ENCODE measurements around the gene ONECUT3.

ONECUT3 gene

DNA sequence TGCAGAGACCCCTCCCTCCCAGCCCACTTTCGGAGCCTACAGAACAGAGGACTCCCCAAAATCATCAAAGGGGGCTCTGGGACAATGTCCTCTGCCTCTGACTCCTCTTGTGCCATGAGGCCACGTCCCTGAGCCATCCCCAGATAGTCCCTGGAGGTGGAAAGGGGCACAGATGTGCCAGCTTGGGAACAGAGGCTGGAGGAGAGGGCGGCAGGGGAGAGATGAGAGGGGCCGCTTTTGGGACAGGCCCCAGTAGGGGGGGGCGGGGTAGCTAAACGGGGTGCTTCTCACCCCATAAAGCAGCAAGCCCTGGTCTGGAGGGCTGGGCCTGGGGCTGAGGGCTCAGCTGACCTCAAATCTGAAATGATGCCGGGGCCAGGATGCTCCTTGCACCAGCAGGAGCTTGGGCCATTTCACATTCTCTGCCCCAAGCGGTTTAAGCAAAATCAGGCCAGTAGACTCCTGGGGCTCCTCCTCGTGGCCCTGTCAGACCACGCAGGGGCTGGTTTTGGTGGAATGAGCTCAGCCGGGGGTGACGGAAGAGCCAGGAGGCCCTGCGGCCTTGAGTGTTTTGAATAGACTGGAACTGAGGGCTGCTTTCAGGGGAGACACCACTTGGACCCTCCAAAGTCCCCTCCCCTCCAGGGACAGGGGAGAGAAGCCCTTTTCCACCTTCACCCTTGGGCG, 27.1 kb downstream of the ONECUT3 start:
- Histone ChIP-seq H3K4me3 (ENCODE audit: low read length) (no peak overlapping the region), H3F3A (ENCODE audit: insufficient read depth, low read length) (no peaks in the 10 kb centered on the region), H3K27me3 (replicated peaks; ENCODE audit: insufficient read depth, low read length) (peaks cover 97% of the 10 kb centered on the region), H3K9me2 (replicated peaks; ENCODE audit: insufficient read depth, low read length) (no peaks in the 10 kb centered on the region), H3K4me2 (ENCODE audit: low read depth, low read length) (no peak overlapping the region), H2AFZ (ENCODE audit: low read length) (no peak overlapping the region), H3K9ac (ENCODE audit: low read length) (no peak overlapping the region), H3K79me2 (ENCODE audit: low read length) (no peaks in the 10 kb centered on the region), H3K36me3 (replicated peaks; ENCODE audit: insufficient read depth, low read length) (no peaks in the 10 kb centered on the region), H3K9me3 (replicated peaks; ENCODE audit: insufficient read depth, low read length) (no peaks in the 10 kb centered on the region), H3K4me1 (ENCODE audit: low read length) (no peaks in the 10 kb centered on the region), H4K20me1 (ENCODE audit: insufficient read depth, low read length) (no peaks in the 10 kb centered on the region), H3K27ac (ENCODE audit: low read length) (no peak overlapping the region)
- peak; percentile 28 for DNase-seq
- no peak for TF ChIP-seq EZH2 (optimal IDR thresholded peaks at IDR 0.05; ENCODE audit: low read depth, low read length)
- TF ChIP-seq, protein P1, sequence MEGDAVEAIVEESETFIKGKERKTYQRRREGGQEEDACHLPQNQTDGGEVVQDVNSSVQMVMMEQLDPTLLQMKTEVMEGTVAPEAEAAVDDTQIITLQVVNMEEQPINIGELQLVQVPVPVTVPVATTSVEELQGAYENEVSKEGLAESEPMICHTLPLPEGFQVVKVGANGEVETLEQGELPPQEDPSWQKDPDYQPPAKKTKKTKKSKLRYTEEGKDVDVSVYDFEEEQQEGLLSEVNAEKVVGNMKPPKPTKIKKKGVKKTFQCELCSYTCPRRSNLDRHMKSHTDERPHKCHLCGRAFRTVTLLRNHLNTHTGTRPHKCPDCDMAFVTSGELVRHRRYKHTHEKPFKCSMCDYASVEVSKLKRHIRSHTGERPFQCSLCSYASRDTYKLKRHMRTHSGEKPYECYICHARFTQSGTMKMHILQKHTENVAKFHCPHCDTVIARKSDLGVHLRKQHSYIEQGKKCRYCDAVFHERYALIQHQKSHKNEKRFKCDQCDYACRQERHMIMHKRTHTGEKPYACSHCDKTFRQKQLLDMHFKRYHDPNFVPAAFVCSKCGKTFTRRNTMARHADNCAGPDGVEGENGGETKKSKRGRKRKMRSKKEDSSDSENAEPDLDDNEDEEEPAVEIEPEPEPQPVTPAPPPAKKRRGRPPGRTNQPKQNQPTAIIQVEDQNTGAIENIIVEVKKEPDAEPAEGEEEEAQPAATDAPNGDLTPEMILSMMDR (IDR thresholded peaks at IDR 0.05; ENCODE audit: low read length), result peak; percentile 38

DNA sequence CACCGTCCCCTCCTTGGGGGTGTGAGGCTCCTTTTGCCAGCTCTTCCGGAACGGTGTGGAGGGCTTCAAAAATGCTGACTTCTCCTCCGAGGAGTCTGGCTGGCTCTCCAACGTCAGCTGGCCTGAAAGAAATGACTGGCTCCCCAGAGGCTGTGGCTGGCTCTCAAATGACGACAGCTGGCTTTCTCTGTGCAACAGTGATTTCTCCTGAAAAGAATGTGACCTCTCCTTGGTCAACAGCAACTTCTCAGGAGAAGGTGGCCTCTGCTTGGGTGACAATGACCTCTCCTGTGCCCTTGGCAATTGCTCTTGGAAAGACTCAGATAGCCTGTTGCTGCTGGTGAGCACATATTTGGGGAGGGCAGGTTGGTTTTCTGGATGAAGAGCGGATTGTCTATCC, 29.2 kb downstream of the ONECUT3 start:
- Histone ChIP-seq H3K9ac (ENCODE audit: low read length) (no peak overlapping the region), H3F3A (ENCODE audit: insufficient read depth, low read length) (no peaks in the 10 kb centered on the region), H4K20me1 (ENCODE audit: insufficient read depth, low read length) (peaks cover 3% of the 10 kb centered on the region; the same call in 1 of the 2 replicates), H3K4me1 (ENCODE audit: low read length) (no peaks in the 10 kb centered on the region), H3K79me2 (ENCODE audit: low read length) (no peaks in the 10 kb centered on the region), H3K9me3 (replicated peaks; ENCODE audit: insufficient read depth, low read length) (no peaks in the 10 kb centered on the region), H3K27ac (ENCODE audit: low read length) (no peak overlapping the region), H3K4me2 (ENCODE audit: low read depth, low read length) (no peak overlapping the region), H2AFZ (ENCODE audit: low read length) (no peak overlapping the region), H3K9me2 (replicated peaks; ENCODE audit: insufficient read depth, low read length) (no peaks in the 10 kb centered on the region), H3K4me3 (ENCODE audit: low read length) (no peak overlapping the region), H3K27me3 (replicated peaks; ENCODE audit: insufficient read depth, low read length) (peaks cover 92% of the 10 kb centered on the region), H3K36me3 (replicated peaks; ENCODE audit: insufficient read depth, low read length) (no peaks in the 10 kb centered on the region)
- no peak for DNase-seq
- TF ChIP-seq EZH2phosphoT487 (IDR thresholded peaks at IDR 0.05; ENCODE audit: low read length) (no peak), EZH2 (optimal IDR thresholded peaks at IDR 0.05; ENCODE audit: low read depth, low read length) (no peak)
- TF ChIP-seq, protein P1 (IDR thresholded peaks at IDR 0.05; ENCODE audit: low read length), result no peak

DNA sequence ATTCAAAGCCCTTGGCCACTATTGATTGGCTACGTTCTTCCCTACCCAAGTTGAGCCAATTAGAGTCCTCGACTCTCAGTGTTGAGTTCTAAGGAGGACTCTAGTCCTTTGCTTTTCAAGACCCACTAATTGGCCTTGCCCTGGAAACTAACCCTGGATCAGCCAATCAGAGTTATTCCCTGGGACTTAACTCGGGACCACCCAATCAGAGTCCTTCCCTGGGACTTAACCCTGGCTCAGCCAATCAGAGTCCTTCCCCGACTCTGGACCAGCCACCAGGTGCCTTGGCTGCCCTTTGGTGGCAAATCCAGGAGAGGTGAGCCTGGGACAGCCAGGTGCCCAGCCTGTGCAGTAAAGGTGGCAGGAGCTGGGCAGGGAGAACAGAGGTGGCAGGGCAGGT, 30.0 kb downstream of the ONECUT3 start:
- Histone ChIP-seq H3K9ac (ENCODE audit: low read length) (no peak overlapping the region), H3K4me3 (ENCODE audit: low read length) (no peak overlapping the region), H3F3A (ENCODE audit: insufficient read depth, low read length) (no peaks in the 10 kb centered on the region), H4K20me1 (ENCODE audit: insufficient read depth, low read length) (peaks cover 3% of the 10 kb centered on the region; the same call in 1 of the 2 replicates), H3K27ac (ENCODE audit: low read length) (no peak overlapping the region), H3K4me1 (ENCODE audit: low read length) (no peaks in the 10 kb centered on the region), H3K4me2 (ENCODE audit: low read depth, low read length) (no peak overlapping the region), H3K79me2 (ENCODE audit: low read length) (no peaks in the 10 kb centered on the region), H2AFZ (ENCODE audit: low read length) (no peak overlapping the region), H3K9me2 (replicated peaks; ENCODE audit: insufficient read depth, low read length) (no peaks in the 10 kb centered on the region), H3K9me3 (replicated peaks; ENCODE audit: insufficient read depth, low read length) (no peaks in the 10 kb centered on the region), H3K27me3 (replicated peaks; ENCODE audit: insufficient read depth, low read length) (peaks cover 93% of the 10 kb centered on the region), H3K36me3 (replicated peaks; ENCODE audit: insufficient read depth, low read length) (no peaks in the 10 kb centered on the region)
- no peak for DNase-seq
- no peak for TF ChIP-seq EZH2phosphoT487 (IDR thresholded peaks at IDR 0.05; ENCODE audit: low read length)
- TF ChIP-seq EZH2 (optimal IDR thresholded peaks at IDR 0.05; ENCODE audit: low read depth, low read length), result no peak
- TF ChIP-seq, protein P1 (IDR thresholded peaks at IDR 0.05; ENCODE audit: low read length), result no peak
